Measurements from ENCODE around the gene MADD. TPM values are rescaled to one million over a fixed set of nuclear protein-coding genes. Genes with fewer than 3 reads are reported as not detected.

Gene MADD
- total RNA-seq, 2 experiments from 2014 or later, result 55.7 to 61.2 TPM

DNA sequence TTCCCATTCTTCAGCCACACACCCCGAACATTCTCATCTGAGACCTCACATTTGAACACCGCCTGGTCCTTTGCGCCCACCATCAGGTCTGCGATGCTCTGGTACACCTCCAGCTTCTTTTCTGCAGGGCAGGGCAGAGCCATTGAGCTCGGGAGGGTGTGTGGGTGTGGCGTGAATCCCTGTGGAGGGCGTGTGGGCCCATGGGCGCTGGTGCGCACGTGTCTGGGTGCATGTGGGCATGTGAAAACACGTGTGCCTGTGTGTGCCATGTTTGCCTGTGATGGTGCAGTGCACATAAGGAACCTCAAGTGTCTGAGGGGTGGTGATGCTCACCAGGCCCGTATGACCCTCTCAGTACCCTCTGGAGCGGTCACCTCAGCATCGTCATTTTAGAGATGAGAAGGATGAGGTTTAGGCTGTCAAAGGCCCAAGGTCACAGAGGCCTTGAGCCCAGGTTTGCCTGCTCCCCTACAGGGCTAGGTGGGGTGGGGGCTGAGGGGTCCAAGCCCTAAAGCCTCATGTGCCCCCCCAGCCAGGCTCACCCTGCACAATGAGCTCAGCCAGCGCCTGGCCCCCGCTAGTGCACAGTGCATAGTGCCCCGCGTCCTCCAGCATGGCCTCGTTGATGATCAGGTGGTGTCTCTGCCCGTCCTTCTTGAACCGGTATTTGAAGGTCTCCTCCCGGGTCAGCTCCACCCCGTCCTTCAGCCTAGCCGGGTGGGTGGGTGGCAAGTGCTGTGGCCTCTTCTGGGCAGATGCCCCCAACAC lies 72.3 kb downstream of the MADD start:
- DNase-seq, result no peak
- no peak overlapping the region for H3K27ac Mint-ChIP-seq
- H3K36me3 Mint-ChIP-seq (ENCODE audit: low read depth), result no peaks in the 10 kb centered on the region
- POLR2A ChIA-PET, result interaction anchor here (0.6 kb wide), 2 partner anchors 406 to 525 kb away, joined by 3 read pairs; no protein-coding TSS in a partner anchor
- TF ChIP-seq, protein P1, sequence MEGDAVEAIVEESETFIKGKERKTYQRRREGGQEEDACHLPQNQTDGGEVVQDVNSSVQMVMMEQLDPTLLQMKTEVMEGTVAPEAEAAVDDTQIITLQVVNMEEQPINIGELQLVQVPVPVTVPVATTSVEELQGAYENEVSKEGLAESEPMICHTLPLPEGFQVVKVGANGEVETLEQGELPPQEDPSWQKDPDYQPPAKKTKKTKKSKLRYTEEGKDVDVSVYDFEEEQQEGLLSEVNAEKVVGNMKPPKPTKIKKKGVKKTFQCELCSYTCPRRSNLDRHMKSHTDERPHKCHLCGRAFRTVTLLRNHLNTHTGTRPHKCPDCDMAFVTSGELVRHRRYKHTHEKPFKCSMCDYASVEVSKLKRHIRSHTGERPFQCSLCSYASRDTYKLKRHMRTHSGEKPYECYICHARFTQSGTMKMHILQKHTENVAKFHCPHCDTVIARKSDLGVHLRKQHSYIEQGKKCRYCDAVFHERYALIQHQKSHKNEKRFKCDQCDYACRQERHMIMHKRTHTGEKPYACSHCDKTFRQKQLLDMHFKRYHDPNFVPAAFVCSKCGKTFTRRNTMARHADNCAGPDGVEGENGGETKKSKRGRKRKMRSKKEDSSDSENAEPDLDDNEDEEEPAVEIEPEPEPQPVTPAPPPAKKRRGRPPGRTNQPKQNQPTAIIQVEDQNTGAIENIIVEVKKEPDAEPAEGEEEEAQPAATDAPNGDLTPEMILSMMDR (IDR thresholded peaks at IDR 0.05), result no peak
- no peaks in the 10 kb centered on the region for H3K27me3 Mint-ChIP-seq
- intact Hi-C loops (cut with micrococcal nuclease), result no loop called here
- H3K4me1 Mint-ChIP-seq (ENCODE audit: low read depth), result no peaks in the 10 kb centered on the region
- no peak for ATAC-seq
- CTCF ChIA-PET, result no interaction called here
- no peak overlapping the region for H3K4me3 Mint-ChIP-seq
- no peaks in the 10 kb centered on the region for H3K9me3 Mint-ChIP-seq

DNA sequence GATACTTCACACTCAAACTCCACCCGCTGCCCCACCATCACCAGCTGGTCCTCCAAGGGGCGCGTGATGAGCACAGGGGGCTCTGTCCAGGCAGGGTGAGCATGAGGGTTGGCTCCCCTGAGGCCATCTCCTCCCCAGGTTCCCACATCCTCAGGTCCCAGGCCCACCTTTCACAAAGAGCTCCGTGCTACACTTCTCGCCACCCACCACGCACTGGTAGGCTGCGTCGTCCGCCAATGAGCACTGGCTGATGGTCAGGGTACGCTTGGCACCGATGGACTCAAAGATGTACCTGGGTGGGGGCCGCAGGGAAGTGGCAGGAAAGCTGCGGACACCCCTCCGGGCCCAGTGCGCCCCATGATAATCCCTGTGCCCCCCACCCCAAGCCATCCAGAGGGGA lies 72.9 kb downstream of the MADD start:
- Mint-ChIP-seq H3K36me3 (ENCODE audit: low read depth) (no peaks in the 10 kb centered on the region), H3K4me3 (no peak overlapping the region), H3K27ac (no peak overlapping the region), H3K27me3 (no peaks in the 10 kb centered on the region), H3K9me3 (no peaks in the 10 kb centered on the region), H3K4me1 (ENCODE audit: low read depth) (no peaks in the 10 kb centered on the region)
- intact Hi-C loops (cut with micrococcal nuclease), result no loop called here
- TF ChIP-seq, protein P1 (IDR thresholded peaks at IDR 0.05), result no peak
- no peak for ATAC-seq
- CTCF ChIA-PET, result no interaction called here
- DNase-seq, result no peak
- POLR2A ChIA-PET, result interaction anchor here (0.6 kb wide), 1 partner anchor 277 kb away, joined by 3 read pairs; no protein-coding TSS in a partner anchor

DNA sequence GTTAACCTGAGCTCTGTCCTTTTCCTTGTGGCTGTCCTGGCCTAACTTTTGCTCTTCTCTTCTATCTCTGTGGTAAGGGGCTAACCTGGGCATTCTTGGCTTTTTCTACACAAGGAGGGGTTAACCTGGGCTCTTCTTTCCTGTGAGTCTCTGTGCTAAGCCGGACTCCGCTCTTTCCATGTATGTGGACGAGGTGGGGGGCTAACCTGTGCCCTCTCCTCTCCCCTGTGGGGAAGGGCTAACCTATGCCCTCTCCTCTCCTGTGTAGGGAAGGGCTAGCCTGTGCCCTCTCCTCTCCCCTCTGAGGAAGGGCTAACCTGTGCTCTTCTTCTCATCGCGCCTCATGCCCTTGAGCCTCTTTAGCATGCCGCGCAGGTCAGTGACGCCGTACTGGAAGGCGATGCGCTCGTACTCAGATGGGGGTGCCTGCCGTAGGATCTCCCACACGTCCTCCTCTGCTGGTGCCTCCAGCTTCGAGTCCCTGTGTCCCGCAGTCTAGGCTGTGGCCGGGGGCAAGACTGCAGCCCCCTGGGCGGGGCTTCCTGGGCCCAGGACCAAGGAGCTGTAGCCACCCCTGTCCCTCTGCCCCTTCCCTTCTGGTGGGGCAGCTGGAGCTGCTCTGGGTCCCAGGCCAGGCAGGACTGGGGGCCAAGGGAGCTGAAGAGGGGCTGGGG lies 76.1 kb downstream of the MADD start:
- CTCF ChIA-PET, result interaction anchor here (1.2 kb wide), 1 partner anchor 28 kb away, joined by 4 read pairs; no protein-coding TSS in a partner anchor
- ATAC-seq, result no peak
- no peaks in the 10 kb centered on the region for H3K27me3 Mint-ChIP-seq

DNA sequence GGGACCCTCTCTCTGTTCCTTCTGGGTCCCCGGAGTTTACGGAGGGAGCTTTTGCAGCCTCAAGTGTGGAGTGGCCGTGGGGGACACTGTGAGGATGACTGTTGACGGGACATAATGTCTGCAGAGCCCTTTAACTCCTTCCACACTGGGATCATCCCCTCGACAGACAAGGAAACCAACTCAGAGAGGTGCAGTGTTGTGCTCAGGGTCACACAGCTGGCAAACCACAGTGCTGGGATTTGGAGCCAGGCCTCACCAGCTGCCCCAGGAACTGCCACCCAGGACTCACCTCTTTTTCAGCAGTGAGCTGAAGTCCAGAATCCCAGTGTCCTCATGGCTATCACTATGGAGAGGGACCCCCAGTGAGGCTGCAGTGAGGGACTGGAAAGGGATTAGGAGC lies 77.2 kb downstream of the MADD start:
- no peak overlapping the region for H3K4me3 Mint-ChIP-seq

More for the DNA sequence above, 76.1 kb downstream of the MADD start:
- Mint-ChIP-seq H3K9me3 (no peaks in the 10 kb centered on the region), H3K27ac (no peak overlapping the region), H3K4me1 (ENCODE audit: low read depth) (no peaks in the 10 kb centered on the region), H3K36me3 (ENCODE audit: low read depth) (no peaks in the 10 kb centered on the region), H3K4me3 (no peak overlapping the region)
- DNase-seq, result no peak
- POLR2A ChIA-PET, result interaction anchor here (0.6 kb wide), 2 partner anchors 19 to 21 kb away, joined by 3 to 4 read pairs; no protein-coding TSS in a partner anchor
- intact Hi-C loops (cut with micrococcal nuclease), result no loop called here
- TF ChIP-seq, protein P1 (IDR thresholded peaks at IDR 0.05), result no peak

More for the DNA sequence above, 77.2 kb downstream of the MADD start:
- DNase-seq (no peak), ATAC-seq (no peak)
- ChIA-PET CTCF (interaction anchor here (1.2 kb wide), 1 partner anchor 27 kb away, joined by 4 read pairs; no protein-coding TSS in a partner anchor), POLR2A (no interaction called here)
- no peaks in the 10 kb centered on the region for H3K4me1 Mint-ChIP-seq (ENCODE audit: low read depth)
- TF ChIP-seq, protein P1 (IDR thresholded peaks at IDR 0.05), result no peak
- H3K9me3 Mint-ChIP-seq, result no peaks in the 10 kb centered on the region
- no peaks in the 10 kb centered on the region for H3K36me3 Mint-ChIP-seq (ENCODE audit: low read depth)
- no peaks in the 10 kb centered on the region for H3K27me3 Mint-ChIP-seq
- H3K27ac Mint-ChIP-seq, result no peak overlapping the region
- intact Hi-C loops (cut with micrococcal nuclease), result no loop called here

Data from activated CD8-positive, alpha-beta T cell treated with anti-CD3 and anti-CD28 coated beads for 36 hours (primary cell).